Lower leg skin (tissue), 4 donors: ENCODE measurements around the gene BUB3. TPM values are rescaled to one million over a fixed set of nuclear protein-coding genes. Genes with fewer than 3 reads are reported as not detected.

Experiments
- DNase-seq, 2 donors: peaks; one replicate each; pipeline ENCODE4 v3.0.0-alpha.2; 2019; ENCODE audit warnings: low spot score in 2 of 2
- H3K4me3 ChIP-seq: fragments of 200-600 bp; sonication (generic); 2 replicates; pipeline ENCODE4 v1.5.1; 2017; ENCODE audit warnings: mild to moderate bottlenecking, low read depth; ENCODE audit not compliant: poor library complexity, severe bottlenecking
- POLR2A ChIP-seq, 2 donors: fragments of 450-650 bp; IDR thresholded peaks; one replicate each; pipeline ENCODE4 v1.6.1; 2016 to 2017; ENCODE audit warnings: antibody characterized with exemption in 2 of 2, mild to moderate bottlenecking in 1 of 2, moderate library complexity in 1 of 2
- WGBS, 2 donors: methylation state at CpG; one replicate each; pipeline ENCODE4 v1.1.5; 2018; 5-methylcytosine and 5-hydroxymethylcytosine counted together
- intact Hi-C: fragments of 100-400 bp; cut with DNase I; formaldehyde crosslinking; loops from one replicate; pipeline ENCODE4 v1.15.0; 2023; ENCODE audit warnings: low total_unique reads
- total RNA-seq, 4 donors: library from RNA; depleted of rRNA; stranded (reverse); fragments of >200 nt; gene quantifications; one replicate each; pipeline ENCODE4 v1.1.0, GENCODE V29; 2016
- TF ChIP-seq, protein P1 (sequence below), 3 donors: fragments of 450-650 bp; IDR thresholded peaks; one replicate each; pipeline ENCODE4 v1.5.1; 2016; ENCODE audit warnings: antibody characterized with exemption in 3 of 3, mild to moderate bottlenecking in 3 of 3, moderate library complexity in 2 of 3

BUB3 gene
- total RNA-seq, 4 donors from 2014 or later = 75.7 to 125 (median 102) TPM

DNA sequence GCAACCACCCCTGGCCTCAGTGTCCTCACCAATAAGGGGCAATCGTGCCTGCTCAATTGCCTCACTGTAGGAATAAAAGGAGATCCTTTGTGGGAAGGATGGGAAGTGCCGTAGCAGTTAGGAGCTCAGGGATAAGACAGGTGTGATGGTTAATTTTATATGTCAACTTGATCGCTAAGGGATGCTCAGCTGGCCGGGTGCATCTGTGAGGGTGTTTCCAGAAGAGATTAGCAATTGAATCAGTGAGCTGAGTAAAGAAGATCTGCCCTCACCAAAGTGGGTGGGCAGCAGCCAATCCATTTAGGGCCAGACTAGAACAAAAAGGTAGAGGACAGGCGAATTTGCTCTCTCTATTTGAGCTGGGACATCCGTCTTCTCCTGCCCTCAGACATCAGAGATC, 46.3 kb downstream of the BUB3 start:
- intact Hi-C loops = no loop called here

GRCh38 chr10:123202506-123202905, 48.3 kb downstream of the BUB3 start:
- WGBS, 2 donors = 87 to 100% methylated on average over 8 of the region's 8 CpGs
- no peak overlapping the region for H3K4me3 ChIP-seq
- no peak for DNase-seq
- TF ChIP-seq POLR2A (IDR thresholded peaks at IDR 0.05) = no peak
- TF ChIP-seq, protein P1, sequence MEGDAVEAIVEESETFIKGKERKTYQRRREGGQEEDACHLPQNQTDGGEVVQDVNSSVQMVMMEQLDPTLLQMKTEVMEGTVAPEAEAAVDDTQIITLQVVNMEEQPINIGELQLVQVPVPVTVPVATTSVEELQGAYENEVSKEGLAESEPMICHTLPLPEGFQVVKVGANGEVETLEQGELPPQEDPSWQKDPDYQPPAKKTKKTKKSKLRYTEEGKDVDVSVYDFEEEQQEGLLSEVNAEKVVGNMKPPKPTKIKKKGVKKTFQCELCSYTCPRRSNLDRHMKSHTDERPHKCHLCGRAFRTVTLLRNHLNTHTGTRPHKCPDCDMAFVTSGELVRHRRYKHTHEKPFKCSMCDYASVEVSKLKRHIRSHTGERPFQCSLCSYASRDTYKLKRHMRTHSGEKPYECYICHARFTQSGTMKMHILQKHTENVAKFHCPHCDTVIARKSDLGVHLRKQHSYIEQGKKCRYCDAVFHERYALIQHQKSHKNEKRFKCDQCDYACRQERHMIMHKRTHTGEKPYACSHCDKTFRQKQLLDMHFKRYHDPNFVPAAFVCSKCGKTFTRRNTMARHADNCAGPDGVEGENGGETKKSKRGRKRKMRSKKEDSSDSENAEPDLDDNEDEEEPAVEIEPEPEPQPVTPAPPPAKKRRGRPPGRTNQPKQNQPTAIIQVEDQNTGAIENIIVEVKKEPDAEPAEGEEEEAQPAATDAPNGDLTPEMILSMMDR (IDR thresholded peaks at IDR 0.05) = no peak
- intact Hi-C loops = no loop called here

More for the DNA sequence above, 46.3 kb downstream of the BUB3 start:
- H3K4me3 ChIP-seq = no peak overlapping the region
- TF ChIP-seq POLR2A (IDR thresholded peaks at IDR 0.05) = no peak
- TF ChIP-seq, protein P1 (IDR thresholded peaks at IDR 0.05) = no peak
- no peak for DNase-seq
- WGBS, 2 donors = 74 to 79% methylated on average over 6 of the region's 6 CpGs

- no peak for TF ChIP-seq POLR2A (IDR thresholded peaks at IDR 0.05)
- TF ChIP-seq, protein P1 (IDR thresholded peaks at IDR 0.05) = no peak
- no peak for DNase-seq
- no peak overlapping the region for H3K4me3 ChIP-seq
- intact Hi-C loops = no loop called here
- WGBS, 2 donors = 93% methylated on average over 6 of the region's 6 CpGs
Observed at GRCh38 chr10:123203393-123204126, 49.4 kb downstream of the BUB3 start.

DNA sequence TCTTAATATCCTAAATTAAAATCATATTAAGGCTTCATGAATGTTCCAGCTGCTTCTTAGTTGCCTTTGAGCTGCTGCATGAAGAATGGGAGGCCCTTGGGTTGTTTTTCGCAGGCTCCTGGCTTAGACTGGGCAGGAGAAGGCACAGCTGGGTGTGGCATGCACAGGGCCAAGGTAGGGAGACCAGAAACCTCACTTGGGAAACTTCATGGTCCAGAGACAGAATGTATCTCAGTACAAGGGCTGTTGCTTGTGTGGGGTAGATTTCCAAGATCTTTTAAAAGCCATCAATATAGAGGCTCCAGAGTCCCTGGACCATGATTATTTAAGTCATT, 49.9 kb downstream of the BUB3 start:
- H3K4me3 ChIP-seq = no peak overlapping the region
- 77 to 87% methylated on average over 1 of the region's 1 CpG for WGBS, 2 donors
- TF ChIP-seq POLR2A (IDR thresholded peaks at IDR 0.05) = no peak
- TF ChIP-seq, protein P1 (IDR thresholded peaks at IDR 0.05) = no peak
- DNase-seq = no peak
- intact Hi-C loops = no loop called here

DNA sequence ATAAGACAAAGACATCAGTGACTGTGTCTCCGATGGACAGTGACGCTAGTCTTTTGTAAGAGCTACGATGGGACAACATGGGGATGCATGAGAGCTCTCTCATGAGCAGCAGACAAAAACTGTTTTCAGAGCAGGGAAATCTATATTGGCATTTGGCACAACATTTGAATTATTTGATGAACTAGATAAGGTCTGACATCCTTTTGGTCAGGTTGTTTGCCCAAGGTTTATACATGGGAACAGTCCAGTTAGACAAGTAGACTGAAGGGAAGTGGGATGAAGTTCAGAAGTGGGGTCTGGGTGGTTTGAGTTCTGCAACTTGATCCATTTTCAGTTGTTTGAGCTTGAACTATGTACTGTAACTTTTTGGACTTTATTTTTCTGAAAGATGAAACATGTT, 50.8 kb downstream of the BUB3 start:
- no peak for DNase-seq
- intact Hi-C loops = no loop called here
- WGBS, 2 donors = 95 to 96% methylated on average over 3 of the region's 3 CpGs
- H3K4me3 ChIP-seq = no peak overlapping the region
- TF ChIP-seq, protein P1 (IDR thresholded peaks at IDR 0.05) = no peak
- TF ChIP-seq POLR2A (IDR thresholded peaks at IDR 0.05) = no peak

- H3K4me3 ChIP-seq = no peak overlapping the region
- intact Hi-C loops = no loop called here
- no peak for TF ChIP-seq POLR2A (IDR thresholded peaks at IDR 0.05)
- TF ChIP-seq, protein P1 (IDR thresholded peaks at IDR 0.05) = no peak
- WGBS, 2 donors = 94 to 96% methylated on average over 1 of the region's 1 CpG
- DNase-seq = no peak
Observed at GRCh38 chr10:123212063-123212462, 57.9 kb downstream of the BUB3 start.
